Stomach (tissue), 4 donors: ENCODE measurements around the gene KLHL2.

Experiments
- POLR2A ChIP-seq, 4 donors: fragments of 450-650 bp; IDR thresholded peaks; one replicate each; pipeline ENCODE4 v1.6.1; 2016; ENCODE audit warnings: antibody characterized with exemption in 4 of 4, control low read depth in 2 of 4, mild to moderate bottlenecking in 1 of 4, moderate library complexity in 1 of 4
- TF ChIP-seq, protein P1 (sequence below), 7 experiments: fragments of 450-650 bp in 4 of 7; fragments of 200-600 bp in 3 of 7; sonication (generic) in 3 of 7; IDR thresholded peaks; one replicate each; pipeline ENCODE4 v1.5.1; 2016 to 2019; ENCODE audit warnings: antibody characterized with exemption in 7 of 7, control low read depth in 2 of 7, mild to moderate bottlenecking in 1 of 7

DNA sequence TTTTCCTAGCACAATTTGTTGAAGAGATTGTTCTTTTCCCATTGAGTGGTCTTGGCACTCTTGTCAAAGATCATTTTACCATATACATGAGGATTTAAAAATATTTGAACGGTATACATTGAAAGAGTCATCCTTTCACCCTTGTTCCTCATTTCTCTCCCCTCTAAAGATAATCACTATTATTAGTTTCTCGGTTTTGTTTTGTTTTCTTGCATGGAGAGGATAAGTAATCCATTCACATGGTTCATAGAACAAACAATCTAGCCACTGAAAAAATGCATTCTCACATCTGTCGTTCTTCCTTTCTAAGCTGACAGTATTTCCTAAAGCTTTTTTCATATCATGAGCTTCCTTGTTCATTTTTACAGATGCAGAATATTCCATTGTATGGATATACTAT lies 80.9 kb downstream of the KLHL2 start:
- TF ChIP-seq POLR2A (IDR thresholded peaks at IDR 0.05) = no peak
- TF ChIP-seq, protein P1, sequence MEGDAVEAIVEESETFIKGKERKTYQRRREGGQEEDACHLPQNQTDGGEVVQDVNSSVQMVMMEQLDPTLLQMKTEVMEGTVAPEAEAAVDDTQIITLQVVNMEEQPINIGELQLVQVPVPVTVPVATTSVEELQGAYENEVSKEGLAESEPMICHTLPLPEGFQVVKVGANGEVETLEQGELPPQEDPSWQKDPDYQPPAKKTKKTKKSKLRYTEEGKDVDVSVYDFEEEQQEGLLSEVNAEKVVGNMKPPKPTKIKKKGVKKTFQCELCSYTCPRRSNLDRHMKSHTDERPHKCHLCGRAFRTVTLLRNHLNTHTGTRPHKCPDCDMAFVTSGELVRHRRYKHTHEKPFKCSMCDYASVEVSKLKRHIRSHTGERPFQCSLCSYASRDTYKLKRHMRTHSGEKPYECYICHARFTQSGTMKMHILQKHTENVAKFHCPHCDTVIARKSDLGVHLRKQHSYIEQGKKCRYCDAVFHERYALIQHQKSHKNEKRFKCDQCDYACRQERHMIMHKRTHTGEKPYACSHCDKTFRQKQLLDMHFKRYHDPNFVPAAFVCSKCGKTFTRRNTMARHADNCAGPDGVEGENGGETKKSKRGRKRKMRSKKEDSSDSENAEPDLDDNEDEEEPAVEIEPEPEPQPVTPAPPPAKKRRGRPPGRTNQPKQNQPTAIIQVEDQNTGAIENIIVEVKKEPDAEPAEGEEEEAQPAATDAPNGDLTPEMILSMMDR (IDR thresholded peaks at IDR 0.05) = no peak
